Smooth muscle cell (in vitro differentiated cells): ENCODE data around the gene CYP2R1. TPM values are rescaled to one million over a fixed set of nuclear protein-coding genes. Genes with fewer than 3 reads are reported as not detected.

Experiments
- DNase-seq: peaks from one replicate; lab custom pipeline; 2025; ENCODE audit not compliant: unreplicated experiment; lab: John Stamatoyannopoulos, UW
- H2AFZ ChIP-seq: fragments of 200-600 bp; sonication (generic); 2 replicates; pipeline ENCODE4 v1.6.0; 2016; ENCODE audit warnings: antibody characterized with exemption, low read depth, mild to moderate bottlenecking
- H3F3A ChIP-seq: fragments of 200-600 bp; sonication (generic); 2 replicates; pipeline ENCODE4 v1.6.0; 2017; ENCODE audit warnings: antibody characterized with exemption, low read depth
- H3K27ac ChIP-seq: fragments of 200-600 bp; sonication (generic); 2 replicates; pipeline ENCODE4 v1.5.1; 2016; ENCODE audit warnings: low read depth, mild to moderate bottlenecking
- H3K27me3 ChIP-seq: fragments of 200-600 bp; sonication (generic); 2 replicates; pipeline ENCODE4 v1.6.1; 2016; ENCODE audit warnings: low read depth, mild to moderate bottlenecking
- H3K36me3 ChIP-seq: fragments of 200-600 bp; sonication (generic); 2 replicates; pipeline ENCODE4 v1.5.1; 2016; ENCODE audit warnings: low read depth
- H3K4me1 ChIP-seq: fragments of 200-600 bp; sonication (generic); 2 replicates; pipeline ENCODE4 v1.5.1; 2016; ENCODE audit warnings: low read depth
- H3K4me2 ChIP-seq: fragments of 200-600 bp; sonication (generic); 2 replicates; pipeline ENCODE4 v1.6.0; 2016; ENCODE audit warnings: mild to moderate bottlenecking
- H3K4me3 ChIP-seq: fragments of 200-600 bp; sonication (generic); 2 replicates; pipeline ENCODE4 v1.5.1; 2016; ENCODE audit warnings: mild to moderate bottlenecking
- H3K79me2 ChIP-seq: fragments of 200-600 bp; sonication (generic); 2 replicates; pipeline ENCODE4 v1.6.0; 2016; ENCODE audit warnings: low read depth, mild to moderate bottlenecking
- H3K9ac ChIP-seq: fragments of 200-600 bp; sonication (generic); 2 replicates; pipeline ENCODE4 v1.6.0; 2016; ENCODE audit warnings: low read depth
- H3K9me3 ChIP-seq: fragments of 200-600 bp; sonication (generic); replicated peaks from 2 replicates; pipeline ENCODE4 v1.5.1; 2016; ENCODE audit warnings: low read depth
- H4K20me1 ChIP-seq: fragments of 200-600 bp; sonication (generic); 2 replicates; pipeline ENCODE4 v1.6.0; 2016; ENCODE audit warnings: low read depth
- CTCF ChIP-seq: fragments of 200-600 bp; sonication (generic); IDR thresholded peaks from 2 replicates; pipeline ENCODE4 v1.5.1; 2017; ENCODE audit warnings: borderline replicate concordance, mild to moderate bottlenecking, antibody characterized with exemption; ENCODE audit not compliant: insufficient read depth, poor library complexity, severe bottlenecking
- WGBS: methylation state at CpG from one replicate; pipeline ENCODE4 v1.1.7; 2016; ENCODE audit warnings: low lambda C conversion rate; 5-methylcytosine and 5-hydroxymethylcytosine counted together
- polyA plus RNA-seq: library from polyadenylated mRNA; unstranded; fragments of >200 nt; fragmentation: Nextera tagmentation; extraction: Ambion mirVana; gene quantifications from 2 replicates; pipeline ENCODE4 v1.2.1, GENCODE V29; 2016
- total RNA-seq: library from RNA; depleted of rRNA; stranded (reverse); fragments of >200 nt; gene quantifications from 2 replicates; pipeline ENCODE4 v1.2.3, GENCODE V29; 2014

CYP2R1 gene
- total and polyA plus RNA-seq, 2 experiments from 2014 or later: 13.5 to 22.1 TPM

- peaks cover 5% of the 10 kb centered on the region for H3K4me1 ChIP-seq
- H3K36me3 ChIP-seq: no peaks in the 10 kb centered on the region
- H3F3A ChIP-seq: no peaks in the 10 kb centered on the region
- no peaks in the 10 kb centered on the region for H3K9me3 ChIP-seq
- TF ChIP-seq CTCF: no peak
- no peaks in the 10 kb centered on the region for H3K27me3 ChIP-seq
- H3K9ac ChIP-seq: no peak overlapping the region
- peak overlapping the region; percentile 93 for H3K4me2 ChIP-seq
- DNase-seq: no peak
- H3K27ac ChIP-seq: no peak overlapping the region
- H2AFZ ChIP-seq: peak overlapping the region; percentile 97
- H4K20me1 ChIP-seq: no peaks in the 10 kb centered on the region
- peak overlapping the region; percentile 76 for H3K4me3 ChIP-seq
- H3K79me2 ChIP-seq: no peaks in the 10 kb centered on the region
- WGBS: 98% methylated on average over 2 of the region's 2 CpGs
Observed at GRCh38 chr11:14892577-14892976, 546 bp upstream of the CYP2R1 start.

- peak overlapping the region; percentile 93 for H3K4me2 ChIP-seq
- H4K20me1 ChIP-seq: no peaks in the 10 kb centered on the region
- under 1% methylated on average over 66 of the region's 67 CpGs for WGBS
- no peaks in the 10 kb centered on the region for H3K79me2 ChIP-seq
- peak overlapping the region; percentile 97 for H2AFZ ChIP-seq
- peaks cover 5% of the 10 kb centered on the region for H3K4me1 ChIP-seq
- no peaks in the 10 kb centered on the region for H3K27me3 ChIP-seq
- TF ChIP-seq CTCF: no peak
- no peaks in the 10 kb centered on the region for H3F3A ChIP-seq
- no peaks in the 10 kb centered on the region for H3K9me3 ChIP-seq
- no peaks in the 10 kb centered on the region for H3K36me3 ChIP-seq
- H3K9ac ChIP-seq: peak overlapping the region; percentile 63
- peak overlapping the region; percentile 76 for H3K4me3 ChIP-seq
- peak; percentile 82 for DNase-seq
- H3K27ac ChIP-seq: peak overlapping the region; percentile 86
Observed at GRCh38 chr11:14891143-14892035, 642 bp downstream of the CYP2R1 start.

GRCh38 chr11:14886513-14886912 is 5.5 kb downstream of the CYP2R1 start:
- Histone ChIP-seq H2AFZ (no peak overlapping the region), H3K9me3 (no peaks in the 10 kb centered on the region), H3K4me3 (no peak overlapping the region), H3F3A (no peaks in the 10 kb centered on the region), H3K36me3 (no peaks in the 10 kb centered on the region), H4K20me1 (no peaks in the 10 kb centered on the region), H3K9ac (no peak overlapping the region), H3K27me3 (no peaks in the 10 kb centered on the region), H3K79me2 (peaks cover 3% of the 10 kb centered on the region), H3K27ac (no peak overlapping the region), H3K4me2 (no peak overlapping the region), H3K4me1 (no peaks in the 10 kb centered on the region)
- DNase-seq: no peak
- WGBS: 5% methylated on average over 1 of the region's 1 CpG
- TF ChIP-seq CTCF: no peak
